Measurements from ENCODE around the gene EMP2. TPM values are rescaled to one million over a fixed set of nuclear protein-coding genes. Genes with fewer than 3 reads are reported as not detected.

Gene EMP2
- total and polyA plus RNA-seq, 2 of the 4 experiments (the other 2 are of a cell fraction) = 13.8 to 18.3 TPM

DNA sequence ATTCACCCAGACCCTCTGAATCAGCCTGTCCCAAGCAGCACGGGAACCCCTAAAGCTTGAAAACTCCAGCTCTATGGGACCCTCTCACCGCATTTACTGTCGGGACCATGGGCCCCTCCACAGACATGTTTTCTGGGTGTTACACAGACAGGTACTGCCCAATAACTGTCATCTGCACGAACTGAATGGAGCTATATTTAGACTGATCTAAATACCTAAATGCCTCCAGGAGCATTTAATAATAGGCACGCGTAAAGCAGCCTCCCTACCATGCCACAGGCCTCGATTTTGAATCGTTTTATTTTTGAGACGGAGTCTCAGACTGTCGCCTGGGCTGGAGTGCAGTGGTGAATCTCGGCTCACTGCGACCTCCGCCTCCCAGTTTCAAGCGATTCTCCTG, 49.7 kb downstream of the EMP2 start:
- intact Hi-C loops (cut with micrococcal nuclease) = no loop called here
- no peaks in the 10 kb centered on the region for H3K9me3 ChIP-seq (ENCODE audit: control insufficient read depth, insufficient read depth, low read length)
- in situ Hi-C loops (cut with MboI; ENCODE audit: low sequenced_read_pairs) = no loop called here
- dilution Hi-C loops (cut with HindIII; ENCODE audit: low sequenced_read_pairs, unreplicated experiment) = no loop called here
- H3K4me1 ChIP-seq (ENCODE audit: control insufficient read depth, insufficient read depth, low read length) = no peaks in the 10 kb centered on the region
- ChIA-PET CTCF (interaction anchor here (0.6 kb wide), 1 partner anchor 16 kb away, joined by 6 read pairs; no protein-coding TSS in a partner anchor), POLR2A (ENCODE audit: unreplicated experiment) (no interaction called here)
- H4K8ac ChIP-seq (ENCODE audit: low read depth in 2 of 2, low read length in 2 of 2) = no peak overlapping the region
- no peak overlapping the region for H2BK15ac ChIP-seq (ENCODE audit: low read depth, low read length)
- H3K23ac ChIP-seq (ENCODE audit: low read depth, low read length) = no peak overlapping the region
- H3K9ac ChIP-seq (ENCODE audit: low read depth, low read length) = no peak overlapping the region
- H3K18ac ChIP-seq (ENCODE audit: low read depth, low read length) = no peak overlapping the region
- H2BK120ac ChIP-seq (ENCODE audit: low read depth, low read length) = no peak overlapping the region
- no peak overlapping the region for H4K91ac ChIP-seq (ENCODE audit: insufficient read depth, low read depth, low read length)
- H2BK20ac ChIP-seq (ENCODE audit: low read depth, low read length) = no peak overlapping the region
- no peak overlapping the region for H3K4ac ChIP-seq (ENCODE audit: low read depth, low read length)
- no peak for ATAC-seq (ENCODE audit: low read depth)
- no peak overlapping the region for H2BK5ac ChIP-seq (ENCODE audit: low read depth, low read length, poor library complexity, severe bottlenecking)
- no peaks in the 10 kb centered on the region for H3K79me1 ChIP-seq (ENCODE audit: low read depth in 1 of 2, low read length in 2 of 2)
- no peak for DNase-seq
- peaks cover 3% of the 10 kb centered on the region; the same call in 1 of the 2 replicates for H3K9me1 ChIP-seq (ENCODE audit: insufficient read depth, low read length)
- H3K27ac ChIP-seq (ENCODE audit: insufficient read depth, low read length) = no peak overlapping the region
- H3K36me3 ChIP-seq (ENCODE audit: control insufficient read depth, insufficient read depth, low read length) = 0 out of 2 replicates have a peak, but pooled peaks cover 1% of the 10 kb centered on the region
- WGBS, 2 experiments (ENCODE audit: extremely low coverage in 2 of 2, insufficient read length in 1 of 2) = 87% methylated on average over 4 of the region's 14 CpGs; no CpG with 5 or more reads in 1 of the 2 experiments
- no peaks in the 10 kb centered on the region for H4K20me1 ChIP-seq (ENCODE audit: insufficient read depth, low read length)
- H2AK9ac ChIP-seq (replicated peaks; ENCODE audit: low read depth, low read length, poor library complexity) = no peak overlapping the region
- no TSS peak for BruUV-seq (replicated peaks)
- no peak overlapping the region for H4K5ac ChIP-seq (ENCODE audit: low read depth, low read length)
- H3K56ac ChIP-seq (ENCODE audit: extremely low read depth, insufficient read depth, low read length) = no peak overlapping the region
- H3K14ac ChIP-seq (replicated peaks; ENCODE audit: low read depth, low read length) = no peak overlapping the region
- no peak overlapping the region for H2AFZ ChIP-seq (replicated peaks; ENCODE audit: low read length, poor library complexity)
- no peak overlapping the region for H2AK5ac ChIP-seq (ENCODE audit: low read depth, low read length)
- no peak overlapping the region for H3K4me3 ChIP-seq (ENCODE audit: insufficient read depth, low read depth, low read length)
- TF ChIP-seq USF2 (IDR thresholded peaks at IDR 0.05; ENCODE audit: low read depth, low read length) = no peak
- no peak for TF ChIP-seq RFX5 (IDR thresholded peaks at IDR 0.05; ENCODE audit: low read depth, low read length)
- TF ChIP-seq ELK1 (IDR thresholded peaks at IDR 0.05; ENCODE audit: borderline replicate concordance, low read depth, low read length) = no peak
- TF ChIP-seq POLR2A (IDR thresholded peaks at IDR 0.05; ENCODE audit: low read depth, low read length) = no peak
- TF ChIP-seq MAZ (IDR thresholded peaks at IDR 0.05; ENCODE audit: borderline replicate concordance, low read depth, low read length) = no peak
- TF ChIP-seq CHD1 (IDR thresholded peaks at IDR 0.05; ENCODE audit: low read depth, low read length) = no peak
- no peak for TF ChIP-seq CEBPB (IDR thresholded peaks at IDR 0.05; ENCODE audit: low read depth, low read length)
- TF ChIP-seq NFE2L2 (IDR thresholded peaks at IDR 0.05; ENCODE audit: low read depth, low read length) = no peak
- no peak for TF ChIP-seq RCOR1 (IDR thresholded peaks at IDR 0.05; ENCODE audit: insufficient replicate concordance, low read length)
- TF ChIP-seq MAFK (IDR thresholded peaks at IDR 0.05; ENCODE audit: low read depth, low read length) = no peak
- no peak for TF ChIP-seq BHLHE40 (IDR thresholded peaks at IDR 0.05; ENCODE audit: low read depth, low read length)
- no peak for TF ChIP-seq SMC3 (IDR thresholded peaks at IDR 0.05; ENCODE audit: low read depth, low read length)
- TF ChIP-seq, protein P1, sequence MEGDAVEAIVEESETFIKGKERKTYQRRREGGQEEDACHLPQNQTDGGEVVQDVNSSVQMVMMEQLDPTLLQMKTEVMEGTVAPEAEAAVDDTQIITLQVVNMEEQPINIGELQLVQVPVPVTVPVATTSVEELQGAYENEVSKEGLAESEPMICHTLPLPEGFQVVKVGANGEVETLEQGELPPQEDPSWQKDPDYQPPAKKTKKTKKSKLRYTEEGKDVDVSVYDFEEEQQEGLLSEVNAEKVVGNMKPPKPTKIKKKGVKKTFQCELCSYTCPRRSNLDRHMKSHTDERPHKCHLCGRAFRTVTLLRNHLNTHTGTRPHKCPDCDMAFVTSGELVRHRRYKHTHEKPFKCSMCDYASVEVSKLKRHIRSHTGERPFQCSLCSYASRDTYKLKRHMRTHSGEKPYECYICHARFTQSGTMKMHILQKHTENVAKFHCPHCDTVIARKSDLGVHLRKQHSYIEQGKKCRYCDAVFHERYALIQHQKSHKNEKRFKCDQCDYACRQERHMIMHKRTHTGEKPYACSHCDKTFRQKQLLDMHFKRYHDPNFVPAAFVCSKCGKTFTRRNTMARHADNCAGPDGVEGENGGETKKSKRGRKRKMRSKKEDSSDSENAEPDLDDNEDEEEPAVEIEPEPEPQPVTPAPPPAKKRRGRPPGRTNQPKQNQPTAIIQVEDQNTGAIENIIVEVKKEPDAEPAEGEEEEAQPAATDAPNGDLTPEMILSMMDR (conservative IDR thresholded peaks at IDR 0.05; ENCODE audit: low read depth, low read length) = no peak
- TF ChIP-seq MXI1 (IDR thresholded peaks at IDR 0.05; ENCODE audit: borderline replicate concordance, low read depth, low read length) = no peak
- TF ChIP-seq RAD21 (IDR thresholded peaks at IDR 0.05; ENCODE audit: low read length) = no peak
- TF ChIP-seq FOS (IDR thresholded peaks at IDR 0.05; ENCODE audit: low read depth, low read length) = no peak
- no peak overlapping the region for H3K4me2 ChIP-seq (ENCODE audit: low read depth, low read length)
- no peaks in the 10 kb centered on the region for H3K27me3 ChIP-seq (ENCODE audit: control insufficient read depth, insufficient read depth, low read length)
